ENCODE results near the gene ABRAXAS1.
"Not testable (repeated sequence)": the region's sequence is repeated elsewhere in the genome, so short reads cannot be mapped to it uniquely, and the experiment has no call there.

Gene ABRAXAS1

DNA sequence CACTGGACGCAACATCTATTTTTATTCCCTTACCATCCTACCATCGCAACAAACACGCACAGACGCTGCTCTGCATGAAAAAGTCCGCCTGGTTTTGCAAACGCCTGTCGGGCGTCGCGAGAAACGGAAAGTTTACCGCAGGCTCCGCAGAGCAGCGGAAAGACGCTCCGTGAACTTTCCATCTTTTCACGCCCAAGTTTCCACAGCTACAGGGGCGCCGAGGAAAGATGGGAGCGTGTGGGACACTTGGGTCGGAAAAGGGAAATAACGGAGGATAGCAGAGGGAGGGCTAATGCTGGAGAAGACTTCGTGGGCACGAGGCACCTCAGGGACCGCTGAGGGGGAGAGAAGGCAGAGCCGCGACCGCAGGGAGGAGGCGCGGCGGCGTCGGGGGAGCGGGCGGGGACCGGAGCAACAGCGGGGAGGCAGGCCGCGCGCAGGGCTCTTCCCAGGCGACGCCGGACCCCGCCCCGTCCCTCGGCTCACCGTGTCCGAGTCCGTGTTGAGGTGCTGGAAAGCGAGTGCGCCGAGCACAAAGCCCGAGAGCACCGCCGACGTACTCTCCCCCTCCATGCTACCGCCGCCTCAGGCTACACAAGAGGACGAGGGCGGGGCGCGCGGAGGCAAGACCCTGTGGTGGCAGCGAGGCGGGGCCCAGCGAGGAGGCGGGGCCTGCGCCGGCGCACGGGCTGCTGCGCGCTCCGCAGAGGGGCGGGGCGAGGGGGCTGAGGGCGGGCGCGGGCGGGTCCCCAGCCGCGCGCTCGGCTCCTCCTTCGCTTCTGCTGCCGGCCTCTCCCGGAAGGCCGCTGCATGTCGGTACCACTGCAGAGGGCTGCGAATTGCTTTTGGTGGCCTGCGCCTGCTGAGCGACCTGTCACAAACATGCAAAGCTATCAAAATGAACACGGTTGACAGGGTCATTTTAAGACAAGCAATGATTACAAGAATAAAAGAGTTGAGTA is at the start of gene ABRAXAS1:
ABRAXAS1 (minus strand) TSS at position 601 of the 962 bp plus-strand sequence; CDS start at position 573, 28 bp downstream.
- DNase-seq (ENCODE audit: extremely low read depth in 1 of 2, low read depth in 1 of 2): peak; percentile 78 to 94

- DNase-seq (ENCODE audit: extremely low read depth in 1 of 2, low read depth in 1 of 2): no peak
Observed at GRCh38 chr4:83527671-83528070, 42.8 kb upstream of the ABRAXAS1 start.

- DNase-seq (ENCODE audit: extremely low read depth in 1 of 2, low read depth in 1 of 2): no peak
Observed at GRCh38 chr4:83522239-83522638, 37.3 kb upstream of the ABRAXAS1 start.

- no peak for DNase-seq (ENCODE audit: extremely low read depth in 1 of 2, low read depth in 1 of 2)
Observed at GRCh38 chr4:83516042-83516772, 31.3 kb upstream of the ABRAXAS1 start.

GRCh38 chr4:83510442-83510841 is 25.5 kb upstream of the ABRAXAS1 start:
- no peak for DNase-seq (ENCODE audit: extremely low read depth in 1 of 2, low read depth in 1 of 2)

GRCh38 chr4:83509156-83509585 is 24.3 kb upstream of the ABRAXAS1 start:
- DNase-seq (ENCODE audit: extremely low read depth in 1 of 2, low read depth in 1 of 2): peak; percentile 4 to 20

GRCh38 chr4:83504996-83505395 is 20.1 kb upstream of the ABRAXAS1 start:
- DNase-seq (ENCODE audit: extremely low read depth in 1 of 2, low read depth in 1 of 2): no peak

GRCh38 chr4:83504503-83504902 is 19.6 kb upstream of the ABRAXAS1 start:
- DNase-seq (ENCODE audit: extremely low read depth in 1 of 2, low read depth in 1 of 2): no peak

DNA sequence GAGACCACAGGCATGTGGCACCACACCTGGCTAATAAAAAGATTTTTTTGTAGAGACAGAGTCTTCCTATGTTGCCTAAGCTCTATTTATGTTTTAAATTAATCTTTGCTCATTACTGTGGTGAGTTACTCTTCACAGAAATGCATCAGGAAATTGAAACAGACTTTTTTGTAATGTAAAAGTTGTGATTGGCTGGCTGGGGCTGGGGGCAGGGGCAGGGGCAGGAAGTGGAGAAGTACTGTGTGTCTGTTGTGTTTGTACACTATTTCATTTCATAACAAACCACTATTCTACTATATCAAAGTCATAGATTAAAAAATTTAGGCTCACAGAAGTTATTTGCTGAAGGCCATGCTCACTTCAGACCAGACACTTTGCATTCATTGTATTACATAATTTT is 19.1 kb upstream of the ABRAXAS1 start:
- no peak for DNase-seq (ENCODE audit: extremely low read depth in 1 of 2, low read depth in 1 of 2)

GRCh38 chr4:83501671-83502070 is 16.8 kb upstream of the ABRAXAS1 start:
- DNase-seq (ENCODE audit: extremely low read depth in 1 of 2, low read depth in 1 of 2): not testable (repeated sequence)

DNA sequence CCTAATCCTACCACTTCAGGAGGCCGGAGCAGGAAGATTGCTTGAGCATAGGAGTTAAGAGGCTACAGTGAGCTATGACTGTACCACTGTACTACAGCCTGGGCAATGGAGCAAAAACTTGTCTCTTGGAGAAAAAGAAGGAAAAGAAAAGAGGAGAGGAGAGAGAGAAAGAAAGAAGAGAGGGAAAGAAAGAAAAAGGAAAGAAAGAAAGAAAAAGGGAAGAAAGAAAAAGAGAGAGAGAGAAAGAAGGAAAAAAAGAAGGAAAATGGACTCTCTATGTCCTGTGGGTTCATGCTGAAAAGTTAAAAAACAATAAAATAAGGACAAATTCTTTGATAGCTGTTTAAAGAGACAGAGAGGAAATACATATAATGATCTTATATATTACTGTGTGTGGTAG is 13.3 kb upstream of the ABRAXAS1 start:
- DNase-seq (ENCODE audit: extremely low read depth in 1 of 2, low read depth in 1 of 2): no peak

DNA sequence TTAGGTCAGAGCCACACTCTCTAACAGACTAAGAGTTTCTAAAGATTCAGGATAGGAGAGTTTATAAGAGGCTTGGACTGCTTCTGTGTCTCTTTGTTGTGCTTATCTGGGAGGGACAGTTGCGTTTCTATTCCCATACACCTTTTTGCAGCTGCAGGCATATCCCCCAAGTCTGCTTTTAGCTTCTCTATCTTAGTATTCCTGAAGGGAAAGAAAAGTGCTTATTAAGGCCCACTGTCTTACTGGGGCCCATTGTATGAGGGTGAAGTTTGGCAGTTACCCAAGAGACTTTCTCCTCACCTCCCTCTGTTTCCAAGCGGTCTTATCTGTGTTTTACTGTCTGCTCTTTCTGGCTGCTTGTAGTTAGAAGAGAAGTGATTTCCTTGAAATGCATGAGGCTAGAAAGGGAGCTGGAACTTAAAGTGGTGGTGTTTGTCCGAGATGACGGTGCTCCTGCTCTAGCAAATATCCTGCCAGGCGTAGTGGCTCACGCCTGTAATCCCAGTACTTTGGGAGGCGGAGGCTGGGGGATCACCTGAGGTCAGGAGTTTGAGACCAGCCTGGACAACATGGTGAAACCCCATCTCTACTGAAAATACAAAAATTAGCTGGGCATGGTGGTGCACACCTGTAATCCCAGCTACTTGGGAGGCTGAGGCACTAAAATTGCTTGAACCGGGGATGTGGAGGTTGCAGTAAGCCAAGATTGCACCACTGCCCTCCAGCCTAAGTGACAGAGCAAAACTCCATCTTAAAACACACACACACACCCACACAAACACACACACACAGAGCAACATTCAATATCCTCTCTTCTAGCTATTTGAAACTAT is 11.4 kb upstream of the ABRAXAS1 start:
- DNase-seq (ENCODE audit: extremely low read depth in 1 of 2, low read depth in 1 of 2): not testable (repeated sequence)

- DNase-seq (ENCODE audit: extremely low read depth in 1 of 2, low read depth in 1 of 2): no peak
Observed at GRCh38 chr4:83490876-83491450, 6.1 kb upstream of the ABRAXAS1 start.

- DNase-seq (ENCODE audit: extremely low read depth in 1 of 2, low read depth in 1 of 2): no peak
Observed at GRCh38 chr4:83489711-83490326, 4.9 kb upstream of the ABRAXAS1 start.

GRCh38 chr4:83486457-83487129 is 1.7 kb upstream of the ABRAXAS1 start:
- DNase-seq (ENCODE audit: extremely low read depth in 1 of 2, low read depth in 1 of 2): no peak

DNA sequence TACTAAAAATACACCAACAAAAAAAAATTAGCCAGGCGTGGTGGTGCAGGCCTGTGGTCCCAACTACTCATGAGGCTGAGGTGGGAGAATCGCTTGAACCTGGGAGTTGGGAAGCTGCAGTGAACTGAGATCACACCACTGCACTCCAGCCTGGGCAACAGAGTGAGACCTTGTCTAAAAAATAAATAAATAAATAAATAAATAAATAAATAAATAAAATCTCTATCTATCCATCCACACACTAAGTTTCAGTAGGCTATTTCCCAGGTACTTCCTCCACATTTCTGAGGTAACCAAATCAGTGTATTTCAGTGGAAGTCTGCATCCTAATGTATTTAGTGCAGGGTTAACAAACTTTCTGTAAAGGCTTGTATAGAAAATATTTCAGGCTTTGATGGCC is 10.9 kb downstream of the ABRAXAS1 start:
- DNase-seq (ENCODE audit: extremely low read depth in 1 of 2, low read depth in 1 of 2): no peak

DNA sequence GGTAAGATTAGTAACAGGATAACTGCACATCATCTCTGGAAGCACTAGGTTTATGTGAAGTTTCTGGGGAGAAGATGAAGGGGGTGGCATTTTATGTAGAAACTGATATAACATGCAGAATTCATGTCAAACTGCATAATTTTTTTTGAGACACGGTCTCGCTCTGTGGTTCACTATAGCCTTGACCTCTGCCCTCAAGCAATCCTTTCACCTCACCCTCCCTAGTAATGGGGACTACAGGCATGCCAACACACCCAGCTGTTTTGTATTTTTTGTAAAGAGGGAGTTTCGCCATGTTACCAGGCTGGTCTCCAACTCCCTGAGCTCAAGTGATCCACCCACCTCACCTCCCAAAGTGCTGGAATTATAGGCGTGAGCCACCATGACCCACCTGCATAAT is 11.5 kb downstream of the ABRAXAS1 start:
- no peak for DNase-seq (ENCODE audit: extremely low read depth in 1 of 2, low read depth in 1 of 2)

DNA sequence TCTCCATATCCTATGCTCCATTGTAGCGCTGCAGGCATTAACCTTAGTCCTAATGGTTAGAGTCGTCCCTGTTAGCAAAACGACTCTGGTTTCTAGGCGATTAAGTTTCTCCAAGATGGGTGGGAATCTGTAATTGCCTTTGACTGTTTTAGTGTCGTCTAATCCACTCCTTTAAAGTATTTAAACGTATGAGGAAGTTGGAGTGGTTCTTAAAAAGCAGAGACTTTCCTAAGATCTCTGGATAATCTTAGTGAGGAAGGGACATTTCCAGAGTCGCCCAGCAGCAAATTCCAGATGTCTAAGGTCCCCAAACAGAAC is 28.8 kb downstream of the ABRAXAS1 start:
- DNase-seq (ENCODE audit: extremely low read depth in 1 of 2, low read depth in 1 of 2): no peak

- DNase-seq (ENCODE audit: extremely low read depth in 1 of 2, low read depth in 1 of 2): peak; percentile 87 to 93
Observed at GRCh38 chr4:83455281-83456183, 29.4 kb downstream of the ABRAXAS1 start, which contains the start of the genes HELQ and MRPS18C. Gene HELQ, minus strand, starts transcription at chr4:83455823. Its CDS starts 130 bp downstream, at chr4:83455693. Gene MRPS18C, plus strand, starts transcription at chr4:83456058. Its CDS starts 20 bp downstream, at chr4:83456078.
